Posterior vena cava (tissue), 2 donors: ENCODE data around the gene STXBP4. TPM values are rescaled to one million over a fixed set of nuclear protein-coding genes. Genes with fewer than 3 reads are reported as not detected.
"Not testable (repeated sequence)": the region's sequence is repeated elsewhere in the genome, so short reads cannot be mapped to it uniquely, and the experiment has no call there.

Experiments used
- DNase-seq: peaks from one replicate; pipeline ENCODE4 v3.0.0-alpha.2; 2020; ENCODE audit warnings: low spot score
- intact Hi-C, 2 donors: fragments of 100-400 bp; cut with DNase I; formaldehyde crosslinking; loops; one replicate each; pipeline versions ENCODE4 v1.14.1 to v1.14.2; 2022 to 2023
- total RNA-seq, 2 donors: library from RNA; stranded (reverse); fragmentation: NEBNext Ultra II Directional; extraction: Animal tissue kit (Norgen Biotek cat#: 25700); gene quantifications; one replicate each; pipeline ENCODE4 v1.2.1, GENCODE V29; 2021
- donor health status: DM: yes; HTN: yes; CAD: no.
- donor health status: DM: yes; HTN: yes; CAD: no.

Gene STXBP4
- total RNA-seq, 2 donors from 2014 or later = 18.3 to 20.8 TPM

DNA sequence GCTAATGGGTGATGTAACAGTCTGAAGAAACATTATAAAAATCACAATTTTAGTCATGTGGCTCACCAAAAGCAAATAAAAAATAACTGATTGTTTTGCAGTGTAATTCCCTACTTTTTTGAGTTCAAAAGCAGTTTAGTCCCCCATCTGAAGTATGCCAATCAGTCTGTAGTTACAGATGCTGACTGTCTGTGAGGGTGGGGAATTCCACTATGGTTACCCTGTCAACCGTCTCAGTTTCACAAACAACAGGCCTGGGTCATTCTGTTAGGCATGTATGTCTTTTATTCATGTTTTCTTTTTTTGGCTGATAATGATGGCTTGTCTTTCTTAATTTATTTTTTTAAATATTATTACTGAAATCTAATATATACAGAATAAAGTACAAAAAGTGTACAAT is 69.3 kb downstream of the STXBP4 start:
- no peak for DNase-seq
- intact Hi-C loops = no loop called here

DNA sequence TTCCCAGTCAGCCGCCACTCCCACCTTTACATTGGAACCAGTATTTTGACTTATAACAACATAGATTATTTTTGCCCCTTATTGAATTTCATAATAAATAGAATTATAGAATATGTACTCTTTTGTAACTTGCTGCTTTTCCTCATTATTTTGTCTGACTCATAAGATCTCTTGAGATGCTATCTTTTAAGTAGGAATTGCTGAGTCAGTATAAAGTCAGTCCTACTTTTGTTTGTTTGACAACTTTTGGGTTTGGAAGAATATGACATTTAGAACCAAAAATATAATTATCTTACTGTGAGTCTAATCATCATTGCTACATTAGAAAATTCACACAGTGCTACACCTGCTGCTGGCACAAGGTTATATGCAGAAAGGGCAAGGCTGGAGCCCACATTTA is 69.7 kb downstream of the STXBP4 start:
- intact Hi-C loops = no loop called here
- DNase-seq = no peak

DNA sequence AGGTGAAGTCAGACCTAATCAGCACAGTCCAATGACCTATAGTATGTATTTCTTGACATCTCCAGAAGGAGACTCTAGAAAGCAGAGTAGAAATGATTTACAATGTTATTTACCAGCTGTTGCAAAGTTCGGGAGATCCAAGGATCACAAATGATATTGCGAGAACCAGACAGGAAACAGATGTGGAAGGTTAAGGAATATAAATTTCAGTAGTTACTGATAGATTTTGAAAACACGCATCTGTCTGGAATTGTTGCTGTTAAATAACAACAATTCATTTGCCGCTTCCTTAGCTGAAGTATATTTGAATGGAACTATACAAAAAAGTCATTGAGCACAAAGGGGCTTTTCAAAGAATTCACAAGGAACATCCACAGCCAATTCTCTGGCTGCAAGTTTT is 72.0 kb downstream of the STXBP4 start:
- intact Hi-C loops = no loop called here
- DNase-seq = no peak

GRCh38 chr17:55053855-55054254 is 85.3 kb downstream of the STXBP4 start:
- intact Hi-C loops = no loop called here
- no peak for DNase-seq

- intact Hi-C loops = no loop called here
- no peak for DNase-seq
Measured at GRCh38 chr17:55054429-55054828, 85.9 kb downstream of the STXBP4 start.

- no peak for DNase-seq
- intact Hi-C loops = no loop called here
Measured at GRCh38 chr17:55056526-55056925, 88.0 kb downstream of the STXBP4 start.

- intact Hi-C loops = no loop called here
- no peak for DNase-seq
Measured at GRCh38 chr17:55057184-55057583, 88.6 kb downstream of the STXBP4 start.

DNA sequence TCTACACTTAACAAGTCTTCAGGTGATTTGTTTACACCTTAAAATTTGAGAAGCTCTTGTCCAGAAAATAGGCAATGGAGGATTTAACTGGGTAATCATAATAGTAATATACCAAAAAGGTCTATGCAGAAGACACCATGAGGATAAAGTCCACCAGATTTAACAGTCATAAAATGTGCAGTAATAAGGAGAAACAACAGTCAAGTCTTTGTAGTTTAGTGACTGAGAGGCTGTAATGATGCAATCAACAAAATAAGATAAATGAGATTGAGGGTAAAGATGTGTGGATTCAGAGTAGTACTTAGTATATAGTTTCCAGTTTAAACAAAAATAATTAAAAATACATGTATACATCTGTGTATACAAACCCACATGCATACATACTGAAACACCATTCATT is 91.2 kb downstream of the STXBP4 start:
- intact Hi-C loops = no loop called here
- DNase-seq = no peak

DNA sequence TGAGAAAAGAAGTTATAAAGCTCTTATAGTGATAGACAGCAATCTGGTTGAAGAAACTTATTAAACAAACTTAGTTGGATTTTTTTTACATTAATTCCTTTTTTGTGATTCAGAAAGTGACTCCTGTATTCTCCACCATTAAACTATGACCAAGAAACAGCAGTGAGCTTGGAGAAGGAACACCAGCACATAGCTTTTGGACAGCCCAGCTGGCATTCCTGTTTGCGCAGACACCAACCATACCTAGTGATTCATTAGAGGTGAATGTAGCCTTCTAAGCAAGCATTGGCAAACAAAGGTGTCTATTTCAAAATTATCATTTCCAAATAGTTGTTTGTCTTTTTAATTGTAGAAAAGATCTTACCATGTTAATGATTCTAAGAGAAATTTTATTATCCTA is 94.4 kb downstream of the STXBP4 start:
- no peak for DNase-seq

DNA sequence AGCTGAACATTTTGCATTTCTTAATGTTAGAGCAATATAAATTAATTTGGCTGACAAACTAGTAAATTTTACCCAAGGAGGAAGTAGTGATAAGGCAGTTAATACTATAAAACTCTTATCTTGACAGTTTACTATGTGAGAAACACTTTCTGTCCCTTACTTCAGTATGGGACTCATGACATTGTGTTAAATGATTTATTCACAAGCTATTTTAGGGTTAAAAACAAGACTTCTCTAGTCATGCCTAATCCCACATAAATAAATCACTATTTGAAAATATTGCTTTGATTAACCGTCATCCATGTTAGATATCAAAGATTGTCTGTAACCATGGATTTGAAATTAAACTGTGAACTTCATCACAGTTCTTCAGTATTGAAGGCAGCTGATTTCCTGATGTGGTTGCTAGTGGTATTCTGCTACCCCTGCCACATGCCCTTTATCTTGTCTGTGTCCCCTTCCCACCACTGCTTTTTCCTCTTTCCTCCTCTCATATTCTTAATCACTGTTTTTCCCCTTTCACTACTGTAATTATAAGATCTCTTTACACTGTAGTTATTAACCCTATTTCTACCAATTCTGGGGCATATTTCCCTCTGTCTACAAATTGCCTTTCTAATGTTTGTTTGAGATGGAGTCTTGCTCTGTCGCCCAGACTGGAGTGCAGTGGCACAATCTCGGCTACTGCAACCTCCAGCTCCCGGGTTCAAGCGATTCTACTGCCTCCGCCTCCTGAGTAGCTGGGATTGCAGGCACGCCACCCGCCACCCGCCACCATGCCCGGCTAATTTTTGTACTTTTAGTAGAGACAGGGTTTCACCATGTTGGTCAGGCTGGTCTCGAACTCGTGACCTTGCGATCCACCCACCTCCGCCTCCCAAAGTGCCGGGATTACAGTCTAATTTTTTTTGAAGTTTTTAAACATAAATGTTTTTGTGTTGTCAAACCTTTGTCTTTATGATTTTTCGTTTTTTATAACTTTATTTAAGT is 95.6 kb downstream of the STXBP4 start:
- DNase-seq = no peak
- intact Hi-C loops = no loop called here

More for the DNA sequence above, 94.4 kb downstream of the STXBP4 start:
- intact Hi-C loops = no loop called here

- intact Hi-C loops = no loop called here
- DNase-seq = no peak
Measured at GRCh38 chr17:55067697-55068439, 99.3 kb downstream of the STXBP4 start.

- intact Hi-C loops = no loop called here
- DNase-seq = no peak
Measured at GRCh38 chr17:55068862-55069811, 100.6 kb downstream of the STXBP4 start.

- intact Hi-C loops = no loop called here
- DNase-seq = no peak
Measured at GRCh38 chr17:55069983-55070529, 101.5 kb downstream of the STXBP4 start.

- intact Hi-C loops = no loop called here
Measured at GRCh38 chr17:55072898-55073297, 104.3 kb downstream of the STXBP4 start.

GRCh38 chr17:55073467-55073866 is 104.9 kb downstream of the STXBP4 start:
- DNase-seq, intact Hi-C loops: not testable (repeated sequence)

More at GRCh38 chr17:55072898-55073297, 104.3 kb downstream of the STXBP4 start:
- DNase-seq = no peak

- intact Hi-C loops = no loop called here
- no peak for DNase-seq
Measured at GRCh38 chr17:55081559-55081958, 113.0 kb downstream of the STXBP4 start.

DNA sequence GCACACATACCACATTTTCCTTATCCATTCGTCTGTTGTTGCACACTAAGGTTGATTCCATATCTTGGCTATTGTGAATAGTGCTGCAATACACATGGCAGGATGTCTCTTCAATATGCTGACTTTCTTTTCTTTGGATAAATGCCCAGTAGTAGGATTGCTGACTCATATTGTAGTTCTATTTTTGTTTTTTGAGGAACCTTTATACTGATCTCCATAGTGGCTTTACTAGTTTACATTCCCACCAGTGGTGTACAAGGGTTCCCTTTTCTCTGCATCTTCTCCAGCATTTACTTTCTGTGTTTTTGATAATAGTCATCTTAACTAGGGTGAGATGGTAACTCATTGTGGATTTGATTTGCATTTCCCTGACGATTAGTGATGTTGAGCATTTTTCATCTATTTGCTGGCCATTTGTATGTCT is 118.1 kb downstream of the STXBP4 start:
- intact Hi-C loops = no loop called here
- no peak for DNase-seq

DNA sequence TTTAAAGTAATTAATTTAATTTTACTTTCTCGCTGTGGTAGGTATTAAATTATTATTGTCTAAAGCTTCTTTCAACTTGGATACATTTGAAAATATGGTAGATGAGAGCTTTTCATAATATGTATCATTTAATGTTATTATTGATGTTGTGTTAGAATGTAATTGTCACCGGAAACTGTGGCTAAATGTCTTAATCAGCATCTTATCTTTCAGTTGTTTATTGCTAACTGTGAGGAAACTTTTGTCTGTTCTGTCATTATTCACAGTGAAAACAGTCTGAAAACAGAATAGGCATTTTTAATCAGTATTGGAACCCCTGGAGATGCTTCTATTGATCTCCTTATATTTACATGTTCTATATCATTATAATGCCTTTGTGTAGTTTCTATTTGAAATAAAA is 120.7 kb downstream of the STXBP4 start:
- intact Hi-C loops = no loop called here
- DNase-seq = no peak

DNA sequence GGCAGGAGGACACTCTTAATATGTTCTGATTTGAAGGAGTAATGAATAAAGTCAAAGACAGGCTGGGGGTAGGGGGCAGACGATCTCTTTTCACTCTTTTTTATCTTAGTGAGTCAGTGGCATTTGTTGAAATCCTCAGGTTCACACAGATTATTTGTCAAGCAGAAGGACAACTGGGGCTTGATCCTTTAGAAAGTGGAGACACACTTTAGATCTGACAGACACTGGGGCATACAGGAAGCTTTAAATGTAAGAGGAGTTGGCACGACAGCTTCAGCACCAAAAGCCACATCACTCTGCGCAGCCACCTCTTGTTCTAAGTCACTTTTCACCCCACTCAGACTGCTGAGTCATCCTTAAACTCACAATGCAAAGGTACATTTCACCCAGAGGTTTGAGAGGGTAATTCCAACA is 121.5 kb downstream of the STXBP4 start:
- intact Hi-C loops = loop anchor here in 1 of 2 donors (5.0 kb wide), 1 partner anchor 323 kb away; no protein-coding TSS in a partner anchor
- no peak for DNase-seq
